ENCODE data around the gene PSAT1. TPM values are rescaled to one million over a fixed set of nuclear protein-coding genes. Genes with fewer than 3 reads are reported as not detected.
"Not testable (repeated sequence)": the region's sequence is repeated elsewhere in the genome, so short reads cannot be mapped to it uniquely, and the experiment has no call there.

PSAT1 gene
- total RNA-seq, 4 donors from 2014 or later: 4.5 to 11.6 (median 7.9) TPM

DNA sequence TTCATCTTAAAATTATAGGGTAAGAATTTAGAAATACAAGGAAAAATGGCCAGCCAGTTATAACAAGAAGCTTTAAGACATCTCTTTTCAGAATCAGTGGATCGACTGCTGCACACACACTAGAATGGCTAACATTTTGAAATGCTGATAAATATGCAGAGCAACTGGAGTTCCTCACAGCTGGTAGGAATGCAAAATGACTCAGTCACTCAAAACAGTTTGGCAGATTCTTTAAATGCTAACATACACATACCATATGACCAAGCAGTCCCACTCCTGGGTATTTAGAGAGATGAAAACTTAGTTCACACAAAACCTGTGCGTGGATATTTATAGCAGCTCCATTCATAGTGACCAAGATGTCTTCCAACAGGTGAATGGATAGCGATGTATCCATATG, 23.2 kb upstream of the PSAT1 start:
- peaks cover 0 to 11% (median 4%) of the 10 kb centered on the region in 4 donors for H3K4me1 ChIP-seq
- H3K27me3 ChIP-seq: no peaks in the 10 kb centered on the region
- H3K27ac ChIP-seq: no peak overlapping the region
- WGBS, 2 donors: 89 to 93% methylated on average over 3 of the region's 3 CpGs
- peaks cover 0 to 31% (median 0%) of the 10 kb centered on the region in 3 donors for H3K36me3 ChIP-seq
- no peaks in the 10 kb centered on the region for H3K9me3 ChIP-seq
- TF ChIP-seq POLR2A (IDR thresholded peaks at IDR 0.05) (no peak), EP300 (IDR thresholded peaks at IDR 0.05) (no peak)
- TF ChIP-seq, protein P1, sequence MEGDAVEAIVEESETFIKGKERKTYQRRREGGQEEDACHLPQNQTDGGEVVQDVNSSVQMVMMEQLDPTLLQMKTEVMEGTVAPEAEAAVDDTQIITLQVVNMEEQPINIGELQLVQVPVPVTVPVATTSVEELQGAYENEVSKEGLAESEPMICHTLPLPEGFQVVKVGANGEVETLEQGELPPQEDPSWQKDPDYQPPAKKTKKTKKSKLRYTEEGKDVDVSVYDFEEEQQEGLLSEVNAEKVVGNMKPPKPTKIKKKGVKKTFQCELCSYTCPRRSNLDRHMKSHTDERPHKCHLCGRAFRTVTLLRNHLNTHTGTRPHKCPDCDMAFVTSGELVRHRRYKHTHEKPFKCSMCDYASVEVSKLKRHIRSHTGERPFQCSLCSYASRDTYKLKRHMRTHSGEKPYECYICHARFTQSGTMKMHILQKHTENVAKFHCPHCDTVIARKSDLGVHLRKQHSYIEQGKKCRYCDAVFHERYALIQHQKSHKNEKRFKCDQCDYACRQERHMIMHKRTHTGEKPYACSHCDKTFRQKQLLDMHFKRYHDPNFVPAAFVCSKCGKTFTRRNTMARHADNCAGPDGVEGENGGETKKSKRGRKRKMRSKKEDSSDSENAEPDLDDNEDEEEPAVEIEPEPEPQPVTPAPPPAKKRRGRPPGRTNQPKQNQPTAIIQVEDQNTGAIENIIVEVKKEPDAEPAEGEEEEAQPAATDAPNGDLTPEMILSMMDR (IDR thresholded peaks at IDR 0.05): no peak
- H3K4me3 ChIP-seq: no peak overlapping the region
- no peak for DNase-seq (ENCODE audit: low spot score in 2 of 2)

GRCh38 chr9:78278177-78278777, 18.6 kb upstream of the PSAT1 start:
- Histone ChIP-seq H3K36me3 (no peaks in the 10 kb centered on the region), H3K9me3 (no peaks in the 10 kb centered on the region), H3K27me3 (no peaks in the 10 kb centered on the region), H3K4me3 (no peak overlapping the region), H3K27ac (peak overlapping the region in 3 of 4 donors; percentile 20 to 73 (median 62)), H3K4me1 (peaks cover 0 to 37% (median 8%) of the 10 kb centered on the region in 4 donors)
- 25 to 38% methylated on average over 5 of the region's 5 CpGs for WGBS, 2 donors
- peak; percentile 48 to 83 for TF ChIP-seq EP300 (IDR thresholded peaks at IDR 0.05)
- TF ChIP-seq, protein P1 (IDR thresholded peaks at IDR 0.05): no peak
- no peak for TF ChIP-seq POLR2A (IDR thresholded peaks at IDR 0.05)
- no peak for DNase-seq (ENCODE audit: low spot score in 2 of 2)

DNA sequence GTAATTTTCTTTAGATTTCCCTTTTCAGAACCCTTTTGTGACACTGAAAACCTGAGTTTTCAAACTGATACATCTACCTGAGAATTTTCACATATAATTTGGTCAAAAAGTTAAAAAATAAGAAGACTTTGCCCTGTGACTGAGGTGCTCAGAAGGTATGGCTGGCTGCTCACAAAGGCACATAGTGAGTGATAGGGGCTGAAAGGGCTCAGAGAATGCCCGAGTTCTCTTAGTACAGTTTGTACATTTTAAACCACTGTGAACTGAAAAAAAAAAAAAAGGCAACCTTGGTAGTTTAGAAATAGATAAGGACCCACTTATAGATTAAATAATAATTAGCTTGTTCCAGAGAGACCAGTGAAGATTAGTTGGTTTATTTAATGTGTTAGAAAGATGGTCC, 18.1 kb upstream of the PSAT1 start:
- H3K4me3 ChIP-seq: no peak overlapping the region
- peaks cover 0 to 37% (median 8%) of the 10 kb centered on the region in 4 donors for H3K4me1 ChIP-seq
- peak overlapping the region in 2 of 4 donors; percentile 62 to 73 for H3K27ac ChIP-seq
- no peak for DNase-seq (ENCODE audit: low spot score in 2 of 2)
- H3K27me3 ChIP-seq: no peaks in the 10 kb centered on the region
- no peaks in the 10 kb centered on the region for H3K36me3 ChIP-seq
- TF ChIP-seq, protein P1 (IDR thresholded peaks at IDR 0.05): no peak
- H3K9me3 ChIP-seq: no peaks in the 10 kb centered on the region
- WGBS, 2 donors: 88 to 93% methylated on average over 1 of the region's 1 CpG

- 34 to 52% methylated on average over 3 of the region's 3 CpGs for WGBS, 2 donors
- no peaks in the 10 kb centered on the region for H3K9me3 ChIP-seq
- no peaks in the 10 kb centered on the region for H3K27me3 ChIP-seq
- DNase-seq (ENCODE audit: low spot score in 2 of 2): peak; percentile 46 to 58
- TF ChIP-seq, protein P1 (IDR thresholded peaks at IDR 0.05): no peak
- TF ChIP-seq POLR2A (IDR thresholded peaks at IDR 0.05) (no peak), EP300 (IDR thresholded peaks at IDR 0.05) (peak; percentile 28 to 56)
- peaks cover 0 to 37% (median 8%) of the 10 kb centered on the region in 4 donors for H3K4me1 ChIP-seq
- H3K36me3 ChIP-seq: no peaks in the 10 kb centered on the region
- H3K27ac ChIP-seq: peak overlapping the region in 2 of 4 donors; percentile 38 to 61
- H3K4me3 ChIP-seq: no peak overlapping the region
Observed at GRCh38 chr9:78280982-78281668, 15.8 kb upstream of the PSAT1 start.

DNA sequence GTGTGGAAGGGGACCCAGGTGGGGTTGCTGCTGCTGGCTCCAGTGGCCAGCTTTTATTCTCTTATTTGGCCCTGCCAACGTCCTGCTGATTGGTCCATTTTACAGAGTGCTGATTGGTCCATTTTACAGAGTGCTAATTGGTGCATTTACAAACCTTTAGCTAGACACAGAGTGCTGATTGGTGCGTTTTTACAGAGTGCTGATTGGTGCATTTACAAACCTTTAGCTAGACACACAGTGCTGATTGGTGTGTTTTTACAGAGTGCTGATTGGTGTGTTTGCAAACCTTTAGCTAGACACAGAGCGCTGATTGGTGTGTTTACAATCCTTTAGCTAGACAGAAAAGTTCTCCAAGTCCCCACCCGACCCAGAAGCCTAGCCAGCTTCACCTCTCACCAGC, 12.7 kb upstream of the PSAT1 start:
- H3K9me3 ChIP-seq; H3K36me3 ChIP-seq; DNase-seq (ENCODE audit: low spot score in 2 of 2); H3K4me3 ChIP-seq; H3K27ac ChIP-seq; H3K27me3 ChIP-seq: not testable (repeated sequence)
- H3K4me1 ChIP-seq: peaks cover 0 to 21% (median 3%) of the 10 kb centered on the region in 4 donors
- 86 to 96% methylated on average over 4 of the region's 4 CpGs for WGBS, 2 donors

All from tibial nerve (tissue), 4 donors.